Fibroblast of lung (primary cell): ENCODE data around the gene NDUFV1.

Experiments used
- CTCF ChIP-seq, 2 donors: IDR thresholded peaks in 1 of 2; conservative IDR thresholded peaks in 1 of 2; 1 replicate in 1 of 2; 2 replicates in 1 of 2; pipeline ENCODE4 v1.5.1; 2011 to 2012; ENCODE audit warnings: low read length in 2 of 2, control low read depth in 1 of 2, inconsistent platforms in 1 of 2, low read depth in 1 of 2, mild to moderate bottlenecking in 1 of 2
- EZH2 ChIP-seq: IDR thresholded peaks from 2 replicates; pipeline ENCODE4 v1.5.1; 2012; ENCODE audit warnings: low read length, control low read depth, mild to moderate bottlenecking; ENCODE audit errors: missing control alignments

GRCh38 chr11:67599149-67599548 lies 7.6 kb upstream of the NDUFV1 start:
- TF ChIP-seq CTCF (conservative IDR thresholded peaks at IDR 0.05 in 1 of 2, IDR thresholded peaks at IDR 0.05 in 1 of 2; ENCODE audit: low read depth in 1 of 2, low read length in 2 of 2) (no peak), EZH2 (no peak)
